ENCODE data around the gene KRTAP4-6. TPM values are rescaled to one million over a fixed set of nuclear protein-coding genes. Genes with fewer than 3 reads are reported as not detected.
"Not testable (repeated sequence)": the region's sequence is repeated elsewhere in the genome, so short reads cannot be mapped to it uniquely, and the experiment has no call there.

Gene KRTAP4-6
- total and polyA plus RNA-seq, 2 of the 4 experiments (the other 2 are of a cell fraction) = not detected

DNA sequence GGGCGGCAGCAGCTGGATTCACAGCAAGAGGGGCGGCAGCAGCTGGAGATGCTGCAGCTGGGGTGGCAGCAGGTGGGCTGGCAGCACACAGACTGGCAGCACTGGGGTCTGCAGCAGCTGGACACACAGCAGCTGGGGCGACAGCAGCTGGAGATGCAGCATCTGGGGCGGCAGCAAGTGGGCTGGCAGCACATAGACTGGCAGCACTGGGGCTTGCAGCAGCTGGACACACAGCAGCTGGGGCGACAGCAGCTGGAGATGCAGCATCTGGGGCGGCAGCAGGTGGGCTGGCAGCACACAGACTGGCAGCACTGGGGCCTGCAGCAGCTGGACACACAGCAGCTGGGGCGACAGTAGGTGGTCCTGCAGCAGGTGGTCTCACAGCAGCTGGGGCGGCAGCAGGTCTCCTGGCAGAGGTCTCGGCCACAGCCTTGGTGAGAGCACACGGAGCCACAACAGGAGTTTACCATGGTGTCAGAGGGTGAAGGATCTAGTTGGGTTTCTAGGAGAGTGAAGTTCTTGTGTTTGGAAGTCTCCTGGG, 22.4 kb downstream of the KRTAP4-6 start, which contains the start of gene KRTAP4-11:
TSS of gene KRTAP4-11 (minus strand) at position 528 of the 541 bp plus-strand sequence. CDS start at position 470, 58 bp downstream.
- H3K14ac ChIP-seq (replicated peaks; ENCODE audit: low read depth, low read length) = peak within 1 kb of the TSS; percentile 9; the same call in 1 of the 2 replicates
- H3K27me3 ChIP-seq (ENCODE audit: control insufficient read depth, insufficient read depth, low read length); H2BK20ac ChIP-seq (ENCODE audit: low read depth, low read length); H3K4me2 ChIP-seq (ENCODE audit: low read depth, low read length); H2AFZ ChIP-seq (replicated peaks; ENCODE audit: low read length, poor library complexity); H2BK15ac ChIP-seq (ENCODE audit: low read depth, low read length); H3K23ac ChIP-seq (ENCODE audit: low read depth, low read length); ATAC-seq (ENCODE audit: low read depth); H3K79me1 ChIP-seq (ENCODE audit: low read depth in 1 of 2, low read length in 2 of 2); H3K9me3 ChIP-seq (ENCODE audit: control insufficient read depth, insufficient read depth, low read length); H3K9me1 ChIP-seq (ENCODE audit: insufficient read depth, low read length); H3K4me3 ChIP-seq (ENCODE audit: insufficient read depth, low read depth, low read length); dilution Hi-C loops (cut with HindIII; ENCODE audit: low sequenced_read_pairs, unreplicated experiment); BruUV-seq (replicated peaks); POLR2A ChIA-PET (ENCODE audit: unreplicated experiment); intact Hi-C loops (cut with micrococcal nuclease); H3K18ac ChIP-seq (ENCODE audit: low read depth, low read length); H2AK9ac ChIP-seq (replicated peaks; ENCODE audit: low read depth, low read length, poor library complexity); H4K5ac ChIP-seq (ENCODE audit: low read depth, low read length); H3K4me1 ChIP-seq (ENCODE audit: control insufficient read depth, insufficient read depth, low read length); H3K27ac ChIP-seq (ENCODE audit: insufficient read depth, low read length); H4K20me1 ChIP-seq (ENCODE audit: insufficient read depth, low read length); H3K56ac ChIP-seq (ENCODE audit: extremely low read depth, insufficient read depth, low read length); DNase-seq; CTCF ChIA-PET; H3K9ac ChIP-seq (ENCODE audit: low read depth, low read length); H3K36me3 ChIP-seq (ENCODE audit: control insufficient read depth, insufficient read depth, low read length); in situ Hi-C loops (cut with MboI; ENCODE audit: low sequenced_read_pairs): not testable (repeated sequence)
- peak within 1 kb of the TSS in 1 of 2 experiments; percentile 62; a peak in 2 of 4 replicates for H4K8ac ChIP-seq (ENCODE audit: low read depth in 2 of 2, low read length in 2 of 2)
- 91% methylated on average over 3 of the region's 10 CpGs; no CpG with 5 or more reads in 1 of the 2 experiments for WGBS, 2 experiments (ENCODE audit: extremely low coverage in 2 of 2, insufficient read length in 1 of 2)
- peak within 1 kb of the TSS; percentile 56 for H3K4ac ChIP-seq (ENCODE audit: low read depth, low read length)
- H2BK120ac ChIP-seq (ENCODE audit: low read depth, low read length) = peak within 1 kb of the TSS; percentile 14; the same call in 1 of the 2 replicates
- H2BK5ac ChIP-seq (ENCODE audit: low read depth, low read length, poor library complexity, severe bottlenecking) = peak within 1 kb of the TSS; percentile 42
- H2AK5ac ChIP-seq (ENCODE audit: low read depth, low read length) = peak within 1 kb of the TSS; percentile 70
- H4K91ac ChIP-seq (ENCODE audit: insufficient read depth, low read depth, low read length) = 0 out of 2 replicates have a peak within 1 kb of the TSS, but pooled peaks have one; percentile 30
